HG02642 (cell line): ENCODE data around the gene TMEM107.

ENCODE experiments used
- ATAC-seq: cut with Tn5 transposase; IDR thresholded peaks from one replicate; pipeline ENCODE4 v1.9.1; 2021; ENCODE audit warnings: mild to moderate bottlenecking; ENCODE audit not compliant: unreplicated experiment, poor library complexity

TMEM107 gene

GRCh38 chr17:8140065-8141029, 35.8 kb downstream of the TMEM107 start:
- ATAC-seq: no peak

DNA sequence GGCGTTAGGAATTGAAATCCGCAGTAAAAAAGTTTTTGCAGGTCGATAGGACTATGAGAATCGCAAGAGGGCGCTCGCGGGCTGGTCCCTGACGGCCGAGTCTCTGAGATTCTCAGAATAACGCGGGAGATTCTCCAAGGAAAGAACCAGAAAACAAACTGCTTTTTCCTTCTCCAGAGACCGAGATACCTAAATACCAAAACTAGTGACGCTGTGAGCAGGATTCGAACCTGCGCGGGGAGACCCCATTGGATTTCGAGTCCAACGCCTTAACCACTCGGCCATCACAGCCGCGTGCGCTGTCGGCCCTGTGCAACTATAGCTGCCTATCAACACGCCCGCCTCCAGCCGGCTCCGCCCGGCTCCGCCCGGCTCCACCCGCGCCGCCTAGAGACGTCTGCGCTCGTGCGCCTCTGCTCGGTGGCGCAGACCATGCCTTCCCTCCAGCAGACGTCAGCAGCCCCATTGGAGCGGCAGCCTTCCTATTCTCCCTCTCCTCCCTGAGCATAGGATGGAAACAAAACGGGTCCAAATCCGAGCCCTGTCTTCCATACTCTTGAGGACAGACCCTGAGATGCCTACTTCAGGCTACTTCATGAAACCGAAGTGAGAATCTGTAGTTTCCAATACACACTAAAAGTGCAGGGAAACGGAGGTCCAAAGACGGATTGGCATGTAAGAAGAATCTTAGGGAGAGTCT, 37.4 kb downstream of the TMEM107 start:
- peak; percentile 91 for ATAC-seq

DNA sequence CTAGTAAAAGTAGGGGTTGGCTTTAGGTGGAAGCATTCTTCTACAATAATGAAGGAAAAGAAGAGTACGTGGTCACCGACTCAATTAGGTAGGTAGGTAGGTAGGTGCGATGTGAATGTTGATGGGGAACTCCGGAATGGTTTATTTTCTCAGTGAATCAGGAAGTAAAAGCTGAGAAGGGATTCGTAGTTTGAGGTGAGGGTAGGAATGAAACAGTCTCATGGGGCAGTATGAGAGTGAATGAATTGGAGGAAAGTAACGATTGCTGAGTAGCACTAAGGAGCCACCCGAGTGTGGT, 37.9 kb downstream of the TMEM107 start:
- ATAC-seq: no peak

- ATAC-seq: no peak
Measured at GRCh38 chr17:8137645-8138373, 38.4 kb downstream of the TMEM107 start.

GRCh38 chr17:8133941-8134340, 42.2 kb downstream of the TMEM107 start:
- ATAC-seq: no peak

DNA sequence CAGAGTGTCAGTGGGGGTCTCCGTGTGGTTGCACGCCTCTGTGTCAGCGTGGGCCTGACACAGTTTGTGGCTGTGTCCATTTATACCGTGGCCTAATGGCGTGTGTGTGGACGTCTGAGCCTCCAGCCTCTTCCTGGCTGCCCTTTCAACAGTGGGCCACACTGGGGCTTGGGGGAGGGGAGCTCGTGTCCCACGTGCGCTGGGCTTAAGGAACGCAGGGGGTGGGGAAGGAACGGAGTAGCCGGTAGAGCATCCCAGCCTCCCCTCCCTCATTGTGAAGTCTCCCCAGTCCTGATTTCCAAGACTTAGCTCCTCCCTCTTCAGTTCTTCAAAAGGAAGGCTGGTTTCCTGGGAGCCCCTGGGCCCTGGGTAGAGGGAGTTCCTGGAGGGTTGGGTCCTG, 42.8 kb downstream of the TMEM107 start:
- no peak for ATAC-seq

DNA sequence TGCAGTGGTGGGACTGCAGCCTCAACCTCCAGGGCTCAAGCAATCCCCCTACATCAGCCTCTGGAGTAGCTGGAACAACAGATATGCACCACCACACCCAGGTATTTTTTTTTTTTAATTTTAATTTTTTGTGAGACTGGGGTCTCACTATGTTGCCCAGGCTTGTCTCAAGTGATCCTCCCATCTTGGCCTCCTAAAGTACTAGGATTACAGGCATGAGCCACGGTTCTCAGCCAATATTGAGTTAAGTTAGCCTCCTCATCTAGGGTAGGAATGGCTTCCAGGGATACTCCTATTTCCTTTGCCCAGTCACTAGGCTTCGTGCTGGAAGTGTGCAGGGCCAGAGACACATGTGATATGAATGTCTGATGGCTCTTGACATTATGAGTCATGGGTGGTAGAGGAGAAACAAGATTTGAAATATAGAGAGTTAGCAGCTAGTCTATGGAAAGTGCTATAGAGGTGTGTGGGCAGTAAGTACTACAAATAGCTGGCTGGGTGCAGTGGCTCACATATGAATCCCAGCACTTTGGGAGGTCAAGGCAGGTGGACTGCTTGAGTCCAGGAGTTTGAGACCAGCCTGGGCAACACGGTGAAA, 44.2 kb downstream of the TMEM107 start:
- ATAC-seq: no peak

- no peak for ATAC-seq
Measured at GRCh38 chr17:8128125-8128784, 47.9 kb downstream of the TMEM107 start.

DNA sequence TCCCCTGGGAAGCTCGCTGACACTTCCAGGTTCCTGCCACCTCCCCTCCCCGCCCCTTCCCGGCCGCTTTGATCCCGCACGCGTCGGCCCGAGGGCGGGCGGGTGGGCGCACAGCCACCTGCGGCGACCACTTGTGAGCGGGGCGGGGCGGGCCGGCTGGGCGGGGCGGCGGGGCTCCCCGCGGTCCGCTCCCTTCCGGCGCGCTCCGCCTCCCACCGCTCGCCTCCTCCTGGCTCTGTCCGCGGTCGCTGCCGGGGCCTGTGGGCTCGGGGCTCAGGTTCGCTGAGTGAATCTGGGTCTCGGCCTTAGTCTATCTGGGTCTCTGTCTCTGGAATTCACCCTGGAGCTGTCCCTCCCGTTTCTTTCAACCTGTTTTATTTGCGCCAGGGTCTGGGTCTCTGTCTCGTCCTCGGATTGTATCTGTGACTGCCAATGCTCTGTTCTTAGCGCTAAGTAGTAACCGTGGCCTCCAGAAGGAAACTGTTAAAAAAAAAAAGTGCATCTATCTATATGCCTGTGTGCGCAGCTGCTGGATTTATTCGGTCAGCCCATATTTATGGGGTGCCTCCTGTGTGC, 49.6 kb downstream of the TMEM107 start:
- peak; percentile 39 for ATAC-seq

DNA sequence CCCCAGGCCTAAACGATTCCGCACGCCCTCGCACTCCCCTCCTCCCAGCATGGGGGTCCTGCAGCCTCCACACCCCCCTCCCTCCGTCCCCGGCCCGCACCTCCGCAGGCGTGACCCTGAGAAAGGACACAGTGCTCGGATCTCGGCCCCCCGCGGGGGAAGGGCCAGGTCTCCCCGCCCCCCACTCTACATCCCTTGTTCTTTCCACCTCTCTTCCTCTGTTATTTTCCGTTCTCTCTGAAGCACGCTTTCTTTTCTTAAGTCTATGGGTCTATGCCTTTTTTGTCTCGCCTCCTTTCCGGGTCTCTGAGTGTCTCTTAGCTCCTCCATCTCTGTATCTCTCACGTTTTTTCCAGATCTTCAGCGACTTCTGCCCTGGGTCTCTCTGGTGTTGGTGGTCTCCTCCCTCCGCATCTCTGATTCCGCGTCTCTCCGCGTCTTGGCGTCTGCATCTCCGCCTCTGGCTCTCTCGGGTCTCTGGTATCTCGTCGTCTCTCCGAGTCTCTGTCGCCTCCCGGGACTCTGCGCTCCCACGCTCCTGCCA, 50.2 kb downstream of the TMEM107 start:
- ATAC-seq: no peak

DNA sequence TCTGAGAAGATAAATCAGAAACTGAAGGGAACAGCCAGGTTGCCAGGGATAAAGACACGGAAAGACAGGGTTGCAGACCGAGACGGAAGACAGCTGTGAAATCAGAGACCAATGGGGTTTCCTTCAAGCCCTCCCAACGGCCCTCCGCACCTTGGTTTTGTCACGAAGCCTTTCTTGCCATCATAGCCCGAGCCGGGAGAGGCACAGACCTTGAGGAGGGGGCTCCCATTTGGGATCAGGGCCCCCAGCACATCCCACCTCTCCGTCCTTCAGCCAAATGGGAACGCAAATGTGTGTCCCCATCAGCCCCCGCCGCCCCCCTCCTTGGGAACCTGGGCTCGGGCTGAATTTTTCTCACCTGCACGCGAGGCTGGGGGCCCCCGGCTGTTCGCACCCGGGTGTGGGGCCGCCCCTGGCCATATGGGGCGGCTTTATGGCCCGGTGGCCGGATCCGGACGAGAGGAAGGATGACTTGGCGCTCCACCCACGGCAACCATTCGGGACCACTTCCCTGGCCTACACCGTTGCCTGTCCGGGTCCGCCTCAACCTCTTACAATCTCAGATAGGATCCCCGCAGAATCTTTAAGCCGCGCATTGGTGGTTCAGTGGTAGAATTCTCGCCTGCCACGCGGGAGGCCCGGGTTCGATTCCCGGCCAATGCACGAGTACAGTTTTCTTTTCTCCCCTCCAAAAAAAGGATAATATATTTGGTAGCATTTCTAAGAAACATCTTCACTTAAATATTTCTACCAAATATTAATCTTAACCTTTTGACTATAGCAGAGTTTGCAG, 50.8 kb downstream of the TMEM107 start:
- ATAC-seq: peak; percentile 29

DNA sequence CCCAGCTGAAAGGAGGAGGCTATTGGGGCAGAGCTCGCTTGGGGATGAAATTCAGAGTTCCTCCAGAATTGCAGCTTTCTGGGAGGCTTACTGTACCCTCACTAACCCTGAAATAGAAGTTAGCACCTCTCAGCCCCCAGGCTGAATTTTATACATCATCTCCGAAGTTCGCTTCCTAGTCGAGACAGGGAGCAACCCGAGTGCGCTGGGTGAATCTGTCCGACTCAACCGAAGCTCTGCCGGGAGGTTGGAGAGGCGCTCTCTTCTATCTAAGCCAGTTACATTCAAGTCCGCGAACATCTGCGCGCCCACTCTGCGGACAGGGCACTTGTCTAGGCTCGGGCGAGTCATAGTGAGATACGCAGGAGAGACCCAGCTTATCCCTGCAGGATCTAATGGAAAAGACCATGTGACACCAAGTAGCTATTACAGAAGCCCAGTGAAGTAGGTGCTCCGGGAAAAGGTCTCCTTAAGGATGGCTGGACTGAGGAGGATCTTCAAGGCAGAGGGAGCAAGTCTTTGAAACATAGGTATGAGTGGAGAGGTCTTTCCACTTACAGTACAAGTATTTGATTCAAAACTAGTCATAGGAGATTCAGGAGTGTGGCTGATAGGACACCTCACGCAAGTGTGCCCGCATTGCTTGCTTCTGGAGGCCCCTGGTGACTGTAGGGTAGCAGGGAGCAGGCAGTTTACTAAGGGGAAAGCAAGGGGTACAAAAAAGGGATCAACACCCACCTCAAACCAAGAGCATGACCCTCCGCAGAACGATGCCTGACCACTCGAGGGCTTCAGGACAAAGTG, 51.6 kb downstream of the TMEM107 start:
- ATAC-seq: no peak

- ATAC-seq: no peak
Measured at GRCh38 chr17:8123695-8124349, 52.4 kb downstream of the TMEM107 start, which contains the start of gene HES7. Gene HES7, minus strand, starts transcription at chr17:8124106. Its CDS starts 22 bp downstream, at chr17:8124084.

DNA sequence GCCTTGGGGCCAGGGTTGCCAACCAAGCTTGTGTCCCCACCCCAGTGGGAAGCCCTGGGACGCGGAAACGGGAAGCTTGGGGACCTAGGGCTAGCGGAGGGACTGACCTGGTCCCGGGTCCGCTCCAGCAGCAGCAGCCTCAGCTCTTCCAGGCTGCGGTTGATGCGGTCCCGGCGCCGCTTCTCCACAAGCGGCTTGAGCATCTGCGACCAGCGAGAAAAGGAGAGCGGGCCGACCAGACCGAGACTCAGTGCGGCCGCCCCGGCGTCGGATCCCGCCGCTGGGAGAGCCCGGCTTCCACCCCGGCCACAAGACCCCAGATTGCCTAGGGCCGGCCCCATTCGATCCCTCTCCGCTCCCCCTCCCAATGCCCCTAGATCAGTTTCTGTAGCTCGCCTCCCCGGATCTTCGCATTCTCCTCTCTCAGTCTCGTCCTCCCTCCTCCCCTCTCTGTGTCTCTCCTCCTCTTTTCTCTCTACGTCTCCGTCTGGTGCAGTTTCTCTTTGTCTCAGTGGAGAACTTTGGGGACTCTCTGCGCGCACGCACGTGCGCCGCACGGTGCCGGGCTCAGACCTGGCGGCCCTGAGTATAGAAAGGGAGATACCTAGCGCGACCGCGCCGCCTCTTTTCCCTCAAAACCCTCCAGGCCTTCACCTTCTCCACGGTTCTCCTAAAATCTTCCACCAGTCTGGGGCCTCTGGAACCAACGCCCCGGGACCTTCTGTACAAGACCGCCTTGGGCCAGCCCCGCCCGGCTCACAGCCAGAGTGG, 53.1 kb downstream of the TMEM107 start:
- no peak for ATAC-seq
